Measurements from ENCODE around the gene CACHD1.

The CACHD1 gene

GRCh38 chr1:64679177-64679576, 209.2 kb downstream of the CACHD1 start:
- Histone ChIP-seq H3K9me3 (no peaks in the 10 kb centered on the region), H3K4me3 (no peak overlapping the region), H3K4me1 (no peaks in the 10 kb centered on the region), H3K9ac (no peak overlapping the region), H3K27me3 (no peaks in the 10 kb centered on the region), H3K4me2 (no peak overlapping the region), H4K20me1 (no peaks in the 10 kb centered on the region), H3K27ac (no peak overlapping the region), H3K36me3 (peaks cover 88% of the 10 kb centered on the region)
- no peak for TF ChIP-seq Cebpa-rat (IDR thresholded peaks at IDR 0.05)

- no peaks in the 10 kb centered on the region for H3K4me1 ChIP-seq
- TF ChIP-seq Cebpa-rat (IDR thresholded peaks at IDR 0.05) = no peak
- H3K9me3 ChIP-seq = no peaks in the 10 kb centered on the region
- H3K27me3 ChIP-seq = no peaks in the 10 kb centered on the region
- no peak overlapping the region for H3K27ac ChIP-seq
- H3K9ac ChIP-seq = no peak overlapping the region
- no peak overlapping the region for H3K4me2 ChIP-seq
- H4K20me1 ChIP-seq = no peaks in the 10 kb centered on the region
- H3K36me3 ChIP-seq = peaks cover 92% of the 10 kb centered on the region
- no peak overlapping the region for H3K4me3 ChIP-seq
These were observed 210.7 kb downstream of the CACHD1 start for GRCh38 chr1:64680599-64680998.

GRCh38 chr1:64681043-64681442, 211.1 kb downstream of the CACHD1 start:
- H3K27me3 ChIP-seq = no peaks in the 10 kb centered on the region
- no peaks in the 10 kb centered on the region for H4K20me1 ChIP-seq
- no peaks in the 10 kb centered on the region for H3K9me3 ChIP-seq
- peaks cover 95% of the 10 kb centered on the region for H3K36me3 ChIP-seq
- no peak for TF ChIP-seq Cebpa-rat (IDR thresholded peaks at IDR 0.05)
- H3K4me3 ChIP-seq = no peak overlapping the region
- H3K9ac ChIP-seq = no peak overlapping the region
- no peak overlapping the region for H3K27ac ChIP-seq
- H3K4me1 ChIP-seq = no peaks in the 10 kb centered on the region
- no peak overlapping the region for H3K4me2 ChIP-seq

- Histone ChIP-seq H3K4me1 (no peaks in the 10 kb centered on the region), H3K27ac (no peak overlapping the region), H3K4me3 (no peak overlapping the region), H3K4me2 (no peak overlapping the region), H3K27me3 (no peaks in the 10 kb centered on the region), H3K9ac (no peak overlapping the region), H3K36me3 (peaks cover 73% of the 10 kb centered on the region), H3K9me3 (no peaks in the 10 kb centered on the region), H4K20me1 (no peaks in the 10 kb centered on the region)
- TF ChIP-seq Cebpa-rat (IDR thresholded peaks at IDR 0.05) = no peak
These were observed 213.5 kb downstream of the CACHD1 start for GRCh38 chr1:64683419-64683818.

GRCh38 chr1:64685217-64685616, 215.3 kb downstream of the CACHD1 start:
- H3K4me1 ChIP-seq = no peaks in the 10 kb centered on the region
- H4K20me1 ChIP-seq = no peaks in the 10 kb centered on the region
- H3K27me3 ChIP-seq = no peaks in the 10 kb centered on the region
- no peak overlapping the region for H3K4me3 ChIP-seq
- no peak overlapping the region for H3K27ac ChIP-seq
- no peak overlapping the region for H3K4me2 ChIP-seq
- no peak for TF ChIP-seq Cebpa-rat (IDR thresholded peaks at IDR 0.05)
- no peak overlapping the region for H3K9ac ChIP-seq
- H3K36me3 ChIP-seq = peaks cover 70% of the 10 kb centered on the region
- H3K9me3 ChIP-seq = no peaks in the 10 kb centered on the region

- Histone ChIP-seq H3K27me3 (no peaks in the 10 kb centered on the region), H3K9ac (no peak overlapping the region), H3K27ac (no peak overlapping the region), H4K20me1 (no peaks in the 10 kb centered on the region), H3K4me1 (no peaks in the 10 kb centered on the region), H3K4me2 (no peak overlapping the region), H3K9me3 (no peaks in the 10 kb centered on the region), H3K4me3 (no peak overlapping the region), H3K36me3 (peaks cover 67% of the 10 kb centered on the region)
- no peak for TF ChIP-seq Cebpa-rat (IDR thresholded peaks at IDR 0.05)
These were observed 215.9 kb downstream of the CACHD1 start for GRCh38 chr1:64685765-64686341.

GRCh38 chr1:64686828-64687724, 217.1 kb downstream of the CACHD1 start:
- no peaks in the 10 kb centered on the region for H3K27me3 ChIP-seq
- no peaks in the 10 kb centered on the region for H4K20me1 ChIP-seq
- H3K4me1 ChIP-seq = no peaks in the 10 kb centered on the region
- peaks cover 66% of the 10 kb centered on the region for H3K36me3 ChIP-seq
- H3K4me3 ChIP-seq = no peak overlapping the region
- no peak overlapping the region for H3K27ac ChIP-seq
- no peak overlapping the region for H3K9ac ChIP-seq
- no peak for TF ChIP-seq Cebpa-rat (IDR thresholded peaks at IDR 0.05)
- no peaks in the 10 kb centered on the region for H3K9me3 ChIP-seq
- no peak overlapping the region for H3K4me2 ChIP-seq

GRCh38 chr1:64687725-64688327, 217.9 kb downstream of the CACHD1 start:
- H3K9ac ChIP-seq = no peak overlapping the region
- no peak for TF ChIP-seq Cebpa-rat (IDR thresholded peaks at IDR 0.05)
- peaks cover 62% of the 10 kb centered on the region for H3K36me3 ChIP-seq
- H4K20me1 ChIP-seq = no peaks in the 10 kb centered on the region
- no peaks in the 10 kb centered on the region for H3K27me3 ChIP-seq
- H3K4me1 ChIP-seq = no peaks in the 10 kb centered on the region
- H3K4me3 ChIP-seq = no peak overlapping the region
- no peaks in the 10 kb centered on the region for H3K9me3 ChIP-seq
- no peak overlapping the region for H3K4me2 ChIP-seq
- H3K27ac ChIP-seq = no peak overlapping the region

GRCh38 chr1:64691626-64692025, 221.7 kb downstream of the CACHD1 start:
- H3K27ac ChIP-seq = no peak overlapping the region
- peaks cover 33% of the 10 kb centered on the region for H3K36me3 ChIP-seq
- H3K9me3 ChIP-seq = no peaks in the 10 kb centered on the region
- H3K4me1 ChIP-seq = peaks cover 6% of the 10 kb centered on the region
- H3K9ac ChIP-seq = no peak overlapping the region
- no peaks in the 10 kb centered on the region for H3K27me3 ChIP-seq
- no peak overlapping the region for H3K4me3 ChIP-seq
- TF ChIP-seq Cebpa-rat (IDR thresholded peaks at IDR 0.05) = no peak
- H4K20me1 ChIP-seq = no peaks in the 10 kb centered on the region
- no peak overlapping the region for H3K4me2 ChIP-seq

GRCh38 chr1:64692911-64693310, 223.0 kb downstream of the CACHD1 start:
- H3K27ac ChIP-seq = no peak overlapping the region
- H3K9me3 ChIP-seq = no peaks in the 10 kb centered on the region

More at GRCh38 chr1:64692911-64693310, 223.0 kb downstream of the CACHD1 start:
- Histone ChIP-seq H3K4me1 (peaks cover 6% of the 10 kb centered on the region), H3K36me3 (peaks cover 33% of the 10 kb centered on the region), H3K9ac (no peak overlapping the region), H3K4me2 (no peak overlapping the region), H3K4me3 (no peak overlapping the region), H4K20me1 (no peaks in the 10 kb centered on the region), H3K27me3 (no peaks in the 10 kb centered on the region)
- no peak for TF ChIP-seq Cebpa-rat (IDR thresholded peaks at IDR 0.05)
